Measurements from ENCODE around the gene STAT5A. TPM values are rescaled to one million over a fixed set of nuclear protein-coding genes. Genes with fewer than 3 reads are reported as not detected.
"Not testable (repeated sequence)": the region's sequence is repeated elsewhere in the genome, so short reads cannot be mapped to it uniquely, and the experiment has no call there.

Gene STAT5A
- total RNA-seq: 130 TPM
- long read RNA-seq, transcript STAT5A-211 (19 exons, 3,318 nt): major isoform, 51 of 217 reads
- long read RNA-seq, transcript STAT5A-207 (18 exons, 3,086 nt): minor isoform, 5 of 217 reads
- long read RNA-seq, transcript STAT5A-203 (7 exons, 893 nt): minor isoform, 12 of 217 reads
- long read RNA-seq, partial matches to known transcripts: 124 of 217 reads
- long read RNA-seq, other reads (novel, unspliced or antisense): 25 of 217 reads

- peak; percentile 98 for DNase-seq (ENCODE audit: low spot score)
Measured at GRCh38 chr17:42287977-42288802, at the start of gene STAT5A. Gene STAT5A, plus strand, starts transcription at chr17:42288498. Its CDS starts 914 bp downstream, at chr17:42289412.

- DNase-seq (ENCODE audit: low spot score): not testable (repeated sequence)
Measured at GRCh38 chr17:42239576-42239975, 48.7 kb upstream of the STAT5A start.

GRCh38 chr17:42240201-42240600 lies 48.1 kb upstream of the STAT5A start:
- no peak for DNase-seq (ENCODE audit: low spot score)

GRCh38 chr17:42240863-42241262 lies 47.4 kb upstream of the STAT5A start:
- DNase-seq (ENCODE audit: low spot score): not testable (repeated sequence)

- no peak for DNase-seq (ENCODE audit: low spot score)
Measured at GRCh38 chr17:42241871-42242270, 46.4 kb upstream of the STAT5A start.

- no peak for DNase-seq (ENCODE audit: low spot score)
Measured at GRCh38 chr17:42243493-42243982, 44.8 kb upstream of the STAT5A start.

GRCh38 chr17:42244116-42244515 lies 44.2 kb upstream of the STAT5A start:
- DNase-seq (ENCODE audit: low spot score): not testable (repeated sequence)

GRCh38 chr17:42245183-42245582 lies 43.1 kb upstream of the STAT5A start:
- DNase-seq (ENCODE audit: low spot score): not testable (repeated sequence)

- no peak for DNase-seq (ENCODE audit: low spot score)
Measured at GRCh38 chr17:42246515-42246914, 41.8 kb upstream of the STAT5A start.

GRCh38 chr17:42247734-42248133 lies 40.6 kb upstream of the STAT5A start:
- DNase-seq (ENCODE audit: low spot score): no peak

GRCh38 chr17:42248351-42249179 lies 39.7 kb upstream of the STAT5A start:
- DNase-seq (ENCODE audit: low spot score): no peak

GRCh38 chr17:42249681-42250446 lies 38.4 kb upstream of the STAT5A start:
- DNase-seq (ENCODE audit: low spot score): no peak

- no peak for DNase-seq (ENCODE audit: low spot score)
Measured at GRCh38 chr17:42251115-42251514, 37.2 kb upstream of the STAT5A start.

- no peak for DNase-seq (ENCODE audit: low spot score)
Measured at GRCh38 chr17:42252597-42253550, 35.4 kb upstream of the STAT5A start.

- no peak for DNase-seq (ENCODE audit: low spot score)
Measured at GRCh38 chr17:42253578-42253977, 34.7 kb upstream of the STAT5A start.

- DNase-seq (ENCODE audit: low spot score): no peak
Measured at GRCh38 chr17:42255445-42255844, 32.9 kb upstream of the STAT5A start.

- no peak for DNase-seq (ENCODE audit: low spot score)
Measured at GRCh38 chr17:42260318-42260717, 28.0 kb upstream of the STAT5A start.

- DNase-seq (ENCODE audit: low spot score): not testable (repeated sequence)
Measured at GRCh38 chr17:42264366-42264765, 23.9 kb upstream of the STAT5A start.

GRCh38 chr17:42266462-42266861 lies 21.8 kb upstream of the STAT5A start:
- no peak for DNase-seq (ENCODE audit: low spot score)

Measured in mesenteric fat pad (tissue), 1 donor.